Liver (tissue), 9 donors: Measurements from ENCODE around the gene STAB1. TPM values are rescaled to one million over a fixed set of nuclear protein-coding genes. Genes with fewer than 3 reads are reported as not detected.

Experiments used
- DNase-seq: peaks from one replicate; pipeline ENCODE4 v3.0.0-alpha.2; 2017; ENCODE audit warnings: low spot score
- H3K27ac ChIP-seq, 2 donors: one replicate each; pipeline ENCODE4 v1.7.0; 2013; ENCODE audit warnings: inconsistent platforms in 2 of 2, low read length in 2 of 2, control low read depth in 1 of 2, low read depth in 1 of 2, mild to moderate bottlenecking in 1 of 2
- H3K27me3 ChIP-seq, 4 donors: one replicate each; pipeline versions ENCODE4 v1.6.1 to v1.7.0; 2013; ENCODE audit warnings: low read length in 3 of 4, inconsistent platforms in 1 of 4, mild to moderate bottlenecking in 1 of 4, moderate library complexity in 1 of 4; ENCODE audit not compliant: control insufficient read depth in 4 of 4, insufficient read depth in 4 of 4
- H3K36me3 ChIP-seq, 4 donors: one replicate each; pipeline versions ENCODE4 v1.6.1 to v1.7.0; 2013; ENCODE audit warnings: low read length in 3 of 4, mild to moderate bottlenecking in 3 of 4, low read depth in 1 of 4, moderate library complexity in 1 of 4; ENCODE audit not compliant: control insufficient read depth in 4 of 4, insufficient read depth in 3 of 4
- H3K4me1 ChIP-seq, 4 donors: one replicate each; pipeline versions ENCODE4 v1.6.1 to v1.7.0; 2013; ENCODE audit warnings: low read length in 3 of 4, mild to moderate bottlenecking in 3 of 4, moderate library complexity in 1 of 4; ENCODE audit not compliant: control insufficient read depth in 4 of 4, insufficient read depth in 4 of 4
- H3K4me3 ChIP-seq, 3 donors: one replicate each; pipeline versions ENCODE4 v1.6.1 to v1.7.0; 2013; ENCODE audit warnings: low read length in 3 of 3, control low read depth in 1 of 3, low read depth in 1 of 3, mild to moderate bottlenecking in 1 of 3
- H3K9ac ChIP-seq, 2 donors: one replicate each; pipeline ENCODE4 v1.7.0; 2013; ENCODE audit warnings: low read length in 2 of 2, mild to moderate bottlenecking in 2 of 2, moderate library complexity in 2 of 2, control low read depth in 1 of 2, low read depth in 1 of 2
- H3K9me3 ChIP-seq, 4 donors: one replicate each; pipeline versions ENCODE4 v1.6.1 to v1.7.0; 2013; ENCODE audit warnings: low read length in 3 of 4; ENCODE audit not compliant: control insufficient read depth in 4 of 4
- EGR1 ChIP-seq, 2 donors: IDR thresholded peaks; 2 replicates each; pipeline ENCODE4 v1.6.1; 2016 to 2018; ENCODE audit warnings: antibody characterized with exemption in 2 of 2, low read depth in 2 of 2
- FOXA1 ChIP-seq: IDR thresholded peaks from 2 replicates; pipeline ENCODE4 v1.6.1; 2016; ENCODE audit warnings: antibody characterized with exemption
- FOXA2 ChIP-seq: IDR thresholded peaks from 2 replicates; pipeline ENCODE4 v1.6.1; 2016; ENCODE audit warnings: antibody characterized with exemption
- GABPA ChIP-seq, 2 donors: IDR thresholded peaks in 1 of 2; conservative IDR thresholded peaks in 1 of 2; 2 replicates each; pipeline ENCODE4 v1.6.1; 2016; ENCODE audit warnings: antibody characterized with exemption in 2 of 2, mild to moderate bottlenecking in 1 of 2, moderate library complexity in 1 of 2
- HNF4A ChIP-seq, 2 donors: conservative IDR thresholded peaks; 2 replicates each; pipeline ENCODE4 v1.6.1; 2016; ENCODE audit warnings: antibody characterized with exemption in 2 of 2, mild to moderate bottlenecking in 2 of 2
- HNF4G ChIP-seq: IDR thresholded peaks from 2 replicates; pipeline ENCODE4 v1.6.1; 2016; ENCODE audit warnings: antibody characterized with exemption
- JUND ChIP-seq, 2 donors: IDR thresholded peaks; 2 replicates each; pipeline ENCODE4 v1.6.1; 2016; ENCODE audit warnings: antibody characterized with exemption in 2 of 2
- NR2F2 ChIP-seq: IDR thresholded peaks from 2 replicates; pipeline ENCODE4 v1.6.1; 2016; ENCODE audit warnings: antibody characterized with exemption
- RAD21 ChIP-seq, 2 donors: IDR thresholded peaks; 2 replicates each; pipeline ENCODE4 v1.6.1; 2016; ENCODE audit warnings: antibody characterized with exemption in 2 of 2, mild to moderate bottlenecking in 2 of 2
- REST ChIP-seq: IDR thresholded peaks from 2 replicates; pipeline ENCODE4 v1.6.1; 2016; ENCODE audit warnings: antibody characterized with exemption, mild to moderate bottlenecking
- RXRA ChIP-seq, 2 donors: IDR thresholded peaks; 2 replicates each; pipeline ENCODE4 v1.6.1; 2017 to 2018; ENCODE audit warnings: antibody characterized with exemption in 2 of 2, mild to moderate bottlenecking in 1 of 2
- SP1 ChIP-seq: IDR thresholded peaks from 2 replicates; pipeline ENCODE4 v1.6.1; 2018; ENCODE audit warnings: antibody characterized with exemption, mild to moderate bottlenecking
- TAF1 ChIP-seq: conservative IDR thresholded peaks from 2 replicates; pipeline ENCODE4 v1.6.1; 2016; ENCODE audit warnings: antibody characterized with exemption, mild to moderate bottlenecking
- YY1 ChIP-seq: IDR thresholded peaks from 2 replicates; pipeline ENCODE4 v1.6.1; 2016; ENCODE audit warnings: antibody characterized with exemption, mild to moderate bottlenecking
- WGBS: extraction: QIAGEN DNeasy Blood & Tissue Kit; methylation state at CpG from one replicate; pipeline ENCODE4 v1.1.7; 2013; 5-methylcytosine and 5-hydroxymethylcytosine counted together
- polyA plus RNA-seq, 2 donors: library from polyadenylated mRNA; stranded (reverse) in 1 of 2; unstranded in 1 of 2; fragments of 200-250 nt in 1 of 2; fragments of >200 nt in 1 of 2; fragmentation: Nextera tagmentation in 1 of 2; extraction: Ambion mirVana in 1 of 2; gene quantifications; one replicate each; pipeline versions ENCODE4 v1.2.1 to v1.2.3, GENCODE V29; 2013 to 2015
- total RNA-seq, 2 donors: library from RNA; depleted of rRNA; stranded (reverse); fragments of >200 nt; gene quantifications; one replicate each; pipeline ENCODE4 v1.2.3, GENCODE V29; 2014
- TF ChIP-seq, protein P1 (sequence below): IDR thresholded peaks from 2 replicates; pipeline ENCODE4 v1.6.1; 2016; ENCODE audit warnings: antibody characterized with exemption
- TF ChIP-seq, protein P2 (sequence below): IDR thresholded peaks from 2 replicates; pipeline ENCODE4 v1.6.1; 2016; ENCODE audit warnings: antibody characterized with exemption
- TF ChIP-seq, protein P3 (sequence below): IDR thresholded peaks from 2 replicates; pipeline ENCODE4 v1.6.1; 2016; ENCODE audit warnings: antibody characterized with exemption
- TF ChIP-seq, protein P4 (sequence below): fragments of 150-350 bp; IDR thresholded peaks from 2 replicates; pipeline ENCODE4 v1.5.1; 2017; ENCODE audit warnings: improper control_type of control experiment, low read depth, low read length; ENCODE audit not compliant: missing input control
- donor health status: healthy.
- donor health status: healthy.
- donor health status: healthy.
- donor health status: healthy.
- donor health status: healthy.

Gene STAB1
- total and polyA plus RNA-seq, 4 donors, result 42.0 to 198 (median 71.5) TPM

DNA sequence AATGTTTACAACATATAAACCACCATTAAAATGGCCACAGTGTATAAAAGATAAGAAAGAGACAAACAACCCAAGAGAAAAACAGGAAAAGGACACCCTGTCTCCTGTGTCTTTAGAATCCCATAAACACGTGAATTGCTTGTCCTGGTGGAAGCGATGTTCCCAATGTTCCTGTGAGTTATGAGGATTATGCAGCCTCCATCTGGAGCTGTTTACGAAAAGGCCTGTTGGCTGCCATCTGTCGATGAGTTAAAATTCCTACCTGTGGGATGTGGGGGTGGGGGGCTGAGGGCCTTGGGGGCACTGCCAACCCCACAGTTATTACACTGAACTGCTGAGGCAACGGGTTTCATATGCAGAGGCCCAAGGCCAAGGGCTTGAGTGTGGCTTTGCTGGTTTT lies 26.1 kb upstream of the STAB1 start (continued):
- no peak for TF ChIP-seq HNF4G
- TF ChIP-seq RAD21 (IDR thresholded peaks at IDR 0.05), result no peak
- TF ChIP-seq, protein P1, sequence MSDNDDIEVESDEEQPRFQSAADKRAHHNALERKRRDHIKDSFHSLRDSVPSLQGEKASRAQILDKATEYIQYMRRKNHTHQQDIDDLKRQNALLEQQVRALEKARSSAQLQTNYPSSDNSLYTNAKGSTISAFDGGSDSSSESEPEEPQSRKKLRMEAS, result no peak
- TF ChIP-seq, protein P2, sequence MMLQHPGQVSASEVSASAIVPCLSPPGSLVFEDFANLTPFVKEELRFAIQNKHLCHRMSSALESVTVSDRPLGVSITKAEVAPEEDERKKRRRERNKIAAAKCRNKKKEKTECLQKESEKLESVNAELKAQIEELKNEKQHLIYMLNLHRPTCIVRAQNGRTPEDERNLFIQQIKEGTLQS, result no peak
- no peak for TF ChIP-seq TAF1
- no peak for TF ChIP-seq HNF4A (conservative IDR thresholded peaks at IDR 0.05)
- TF ChIP-seq SP1, result no peak
- TF ChIP-seq NR2F2, result no peak

DNA sequence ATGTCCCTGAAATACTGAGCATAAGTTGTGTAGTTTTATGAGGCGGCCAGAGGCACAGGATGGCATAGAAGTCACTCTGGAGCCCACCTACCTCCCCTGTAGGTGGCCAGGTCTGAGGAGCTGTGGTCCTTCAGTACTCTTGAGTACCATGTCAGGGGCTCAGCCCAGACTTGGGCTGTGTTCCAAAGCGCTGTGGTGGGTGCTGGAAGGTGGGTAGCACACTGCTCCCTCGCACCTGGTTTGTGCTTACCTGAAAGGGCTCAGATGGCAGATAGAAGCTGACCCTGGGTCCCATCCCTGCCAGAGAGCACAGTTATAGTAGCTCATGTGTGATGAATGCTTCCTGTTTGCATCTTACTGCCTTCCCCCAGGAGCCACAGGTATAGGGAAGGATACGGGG lies 24.2 kb upstream of the STAB1 start:
- Histone ChIP-seq H3K36me3 (peaks cover 3 to 19% (median 13%) of the 10 kb centered on the region in 4 donors), H3K27ac (peak overlapping the region; percentile 33 to 65), H3K9ac (no peak overlapping the region), H3K4me1 (peaks cover 3 to 37% (median 26%) of the 10 kb centered on the region in 4 donors), H3K4me3 (no peak overlapping the region), H3K9me3 (no peaks in the 10 kb centered on the region), H3K27me3 (no peaks in the 10 kb centered on the region)
- TF ChIP-seq REST (no peak), RXRA (IDR thresholded peaks at IDR 0.05) (no peak), GABPA (IDR thresholded peaks at IDR 0.05 in 1 of 2, conservative IDR thresholded peaks at IDR 0.05 in 1 of 2) (no peak), FOXA1 (no peak), HNF4A (conservative IDR thresholded peaks at IDR 0.05) (no peak), EGR1 (IDR thresholded peaks at IDR 0.05; ENCODE audit: low read depth in 2 of 2) (no peak), TAF1 (no peak), FOXA2 (no peak), YY1 (no peak), RAD21 (IDR thresholded peaks at IDR 0.05) (no peak), JUND (IDR thresholded peaks at IDR 0.05) (no peak), SP1 (no peak)
- TF ChIP-seq, protein P3, sequence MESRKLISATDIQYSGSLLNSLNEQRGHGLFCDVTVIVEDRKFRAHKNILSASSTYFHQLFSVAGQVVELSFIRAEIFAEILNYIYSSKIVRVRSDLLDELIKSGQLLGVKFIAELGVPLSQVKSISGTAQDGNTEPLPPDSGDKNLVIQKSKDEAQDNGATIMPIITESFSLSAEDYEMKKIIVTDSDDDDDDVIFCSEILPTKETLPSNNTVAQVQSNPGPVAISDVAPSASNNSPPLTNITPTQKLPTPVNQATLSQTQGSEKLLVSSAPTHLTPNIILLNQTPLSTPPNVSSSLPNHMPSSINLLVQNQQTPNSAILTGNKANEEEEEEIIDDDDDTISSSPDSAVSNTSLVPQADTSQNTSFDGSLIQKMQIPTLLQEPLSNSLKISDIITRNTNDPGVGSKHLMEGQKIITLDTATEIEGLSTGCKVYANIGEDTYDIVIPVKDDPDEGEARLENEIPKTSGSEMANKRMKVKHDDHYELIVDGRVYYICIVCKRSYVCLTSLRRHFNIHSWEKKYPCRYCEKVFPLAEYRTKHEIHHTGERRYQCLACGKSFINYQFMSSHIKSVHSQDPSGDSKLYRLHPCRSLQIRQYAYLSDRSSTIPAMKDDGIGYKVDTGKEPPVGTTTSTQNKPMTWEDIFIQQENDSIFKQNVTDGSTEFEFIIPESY, result no peak
- TF ChIP-seq, protein P2, result no peak
- TF ChIP-seq, protein P4, sequence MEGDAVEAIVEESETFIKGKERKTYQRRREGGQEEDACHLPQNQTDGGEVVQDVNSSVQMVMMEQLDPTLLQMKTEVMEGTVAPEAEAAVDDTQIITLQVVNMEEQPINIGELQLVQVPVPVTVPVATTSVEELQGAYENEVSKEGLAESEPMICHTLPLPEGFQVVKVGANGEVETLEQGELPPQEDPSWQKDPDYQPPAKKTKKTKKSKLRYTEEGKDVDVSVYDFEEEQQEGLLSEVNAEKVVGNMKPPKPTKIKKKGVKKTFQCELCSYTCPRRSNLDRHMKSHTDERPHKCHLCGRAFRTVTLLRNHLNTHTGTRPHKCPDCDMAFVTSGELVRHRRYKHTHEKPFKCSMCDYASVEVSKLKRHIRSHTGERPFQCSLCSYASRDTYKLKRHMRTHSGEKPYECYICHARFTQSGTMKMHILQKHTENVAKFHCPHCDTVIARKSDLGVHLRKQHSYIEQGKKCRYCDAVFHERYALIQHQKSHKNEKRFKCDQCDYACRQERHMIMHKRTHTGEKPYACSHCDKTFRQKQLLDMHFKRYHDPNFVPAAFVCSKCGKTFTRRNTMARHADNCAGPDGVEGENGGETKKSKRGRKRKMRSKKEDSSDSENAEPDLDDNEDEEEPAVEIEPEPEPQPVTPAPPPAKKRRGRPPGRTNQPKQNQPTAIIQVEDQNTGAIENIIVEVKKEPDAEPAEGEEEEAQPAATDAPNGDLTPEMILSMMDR, result no peak
- no peak for DNase-seq
- WGBS, result 79% methylated on average over 4 of the region's 4 CpGs
